Mononuclear cell (primary cell): ENCODE results near the gene TMEM89. TPM values are rescaled to one million over a fixed set of nuclear protein-coding genes. Genes with fewer than 3 reads are reported as not detected.

Experiments
- H3K27me3 ChIP-seq: 2 replicates; pipeline ENCODE4 v1.6.0; 2011; ENCODE audit warnings: low read length, control low read depth; ENCODE audit not compliant: insufficient read depth
- H3K4me1 ChIP-seq: 2 replicates; pipeline ENCODE4 v1.5.1; 2011; ENCODE audit warnings: mild to moderate bottlenecking, low read length, control low read depth; ENCODE audit not compliant: insufficient read depth
- H3K4me3 ChIP-seq: 2 replicates; pipeline ENCODE4 v1.5.1; 2011; ENCODE audit warnings: mild to moderate bottlenecking, low read length, moderate library complexity
- H3K9me3 ChIP-seq: 2 replicates; pipeline ENCODE4 v1.5.1; 2011; ENCODE audit warnings: low read depth, mild to moderate bottlenecking, control low read depth, low read length
- total RNA-seq: library from RNA; depleted of rRNA; stranded (reverse); fragments of >200 nt; gene quantifications from one replicate; pipeline ENCODE4 v1.2.3, GENCODE V29; 2012

TMEM89 gene
- total RNA-seq, 1 donor = 0.42 TPM

DNA sequence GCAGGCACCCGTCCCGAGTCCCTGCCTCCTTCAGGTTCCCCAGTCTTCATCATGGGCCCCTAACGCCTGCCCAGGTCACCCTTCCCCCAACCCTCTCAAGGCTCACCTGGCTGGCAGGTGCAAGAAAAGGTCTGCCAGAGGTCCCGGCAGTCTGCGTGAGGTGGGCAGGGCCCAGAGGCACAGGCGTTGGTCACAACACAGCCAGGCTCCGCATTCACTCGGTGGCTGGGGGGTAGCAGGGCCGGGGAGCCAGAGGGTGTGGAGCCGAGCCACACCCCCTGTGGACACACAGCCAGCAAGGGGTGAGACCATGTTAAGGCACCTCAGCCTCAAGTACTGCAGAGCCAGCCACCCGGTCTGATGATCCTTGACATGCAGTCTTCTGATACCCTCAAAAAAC, 30.2 kb upstream of the TMEM89 start:
- H3K9me3 ChIP-seq = no peaks in the 10 kb centered on the region
- H3K4me1 ChIP-seq = peaks cover 10% of the 10 kb centered on the region
- no peaks in the 10 kb centered on the region for H3K27me3 ChIP-seq
- H3K4me3 ChIP-seq = no peak overlapping the region

DNA sequence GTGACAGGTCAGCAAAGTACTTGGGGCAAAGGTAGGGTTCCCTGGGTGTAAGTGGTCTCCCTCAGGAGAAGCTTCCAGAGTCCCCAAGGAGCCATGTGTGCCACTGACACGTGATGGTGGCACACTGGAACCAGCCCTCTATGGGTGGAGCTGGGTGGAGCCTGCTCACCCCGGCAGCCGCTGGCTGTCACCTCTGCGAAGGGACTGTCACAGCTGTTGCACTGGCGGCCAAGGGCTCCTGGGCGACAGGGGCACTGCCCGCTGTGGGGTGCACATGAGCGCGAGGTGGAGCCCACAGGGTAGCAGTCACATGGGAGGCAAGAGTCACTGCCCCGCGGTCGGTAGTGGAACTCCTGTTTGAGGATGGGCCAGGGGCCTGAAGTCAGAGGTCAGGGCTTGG, 29.2 kb upstream of the TMEM89 start:
- no peak overlapping the region for H3K4me3 ChIP-seq

DNA sequence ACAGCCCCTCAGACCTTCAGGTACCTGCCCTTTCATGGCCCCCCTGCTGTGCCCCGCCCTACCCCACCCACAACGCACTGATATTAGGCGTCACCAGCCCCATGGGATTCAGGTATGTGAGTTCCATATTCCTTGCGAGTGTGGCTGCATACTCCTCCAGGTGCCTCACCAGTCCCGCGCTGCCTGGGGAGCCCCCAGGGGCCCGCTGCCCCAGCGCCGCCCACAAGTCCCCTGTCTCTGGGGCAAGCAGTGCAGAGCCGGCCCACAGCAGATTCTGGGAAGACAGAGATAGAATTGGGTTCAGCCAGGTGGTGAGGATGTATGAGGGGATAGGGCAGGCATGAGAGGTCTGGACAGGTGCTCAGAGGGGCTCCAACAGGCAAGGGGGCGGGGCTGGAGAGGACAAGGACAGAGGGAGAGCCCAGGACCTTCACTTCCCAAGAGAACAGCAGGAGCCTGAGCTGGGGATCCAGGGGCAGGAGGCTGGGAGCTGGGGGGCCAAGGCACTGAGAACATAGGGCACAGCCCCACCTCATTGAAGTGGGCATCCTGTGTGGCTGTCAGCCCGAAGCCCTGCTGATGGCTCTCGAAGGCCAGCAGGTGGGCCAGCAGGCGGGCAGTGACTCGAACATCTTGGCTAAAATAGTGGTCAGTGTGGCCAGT, 26.8 kb upstream of the TMEM89 start:
- no peaks in the 10 kb centered on the region for H3K27me3 ChIP-seq
- no peak overlapping the region for H3K4me3 ChIP-seq
- no peaks in the 10 kb centered on the region for H3K4me1 ChIP-seq
- no peaks in the 10 kb centered on the region for H3K9me3 ChIP-seq

More for the DNA sequence above, 29.2 kb upstream of the TMEM89 start:
- no peaks in the 10 kb centered on the region for H3K9me3 ChIP-seq
- peaks cover 5% of the 10 kb centered on the region for H3K4me1 ChIP-seq
- no peaks in the 10 kb centered on the region for H3K27me3 ChIP-seq

DNA sequence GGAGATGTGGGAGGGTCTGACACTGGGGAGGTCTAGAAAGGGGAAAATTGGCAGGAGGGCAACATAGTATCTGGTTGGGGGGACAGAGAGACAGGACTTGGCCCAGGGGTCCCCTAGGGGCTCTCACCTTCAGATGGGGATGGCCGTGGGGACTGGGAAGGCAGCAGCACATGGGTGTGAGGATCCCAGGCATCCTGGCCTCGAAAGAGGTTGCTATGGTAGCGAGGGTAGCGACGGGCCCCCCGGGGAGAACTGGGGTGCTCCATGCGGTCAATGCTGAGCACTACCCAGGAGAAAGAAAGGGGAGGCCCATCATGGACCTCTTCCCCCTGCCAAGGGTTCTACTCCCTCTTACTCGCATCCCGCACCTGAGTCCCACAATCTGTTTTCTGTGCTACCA, 26.1 kb upstream of the TMEM89 start:
- H3K27me3 ChIP-seq = no peaks in the 10 kb centered on the region
- H3K9me3 ChIP-seq = no peaks in the 10 kb centered on the region
- no peaks in the 10 kb centered on the region for H3K4me1 ChIP-seq
- H3K4me3 ChIP-seq = no peak overlapping the region

DNA sequence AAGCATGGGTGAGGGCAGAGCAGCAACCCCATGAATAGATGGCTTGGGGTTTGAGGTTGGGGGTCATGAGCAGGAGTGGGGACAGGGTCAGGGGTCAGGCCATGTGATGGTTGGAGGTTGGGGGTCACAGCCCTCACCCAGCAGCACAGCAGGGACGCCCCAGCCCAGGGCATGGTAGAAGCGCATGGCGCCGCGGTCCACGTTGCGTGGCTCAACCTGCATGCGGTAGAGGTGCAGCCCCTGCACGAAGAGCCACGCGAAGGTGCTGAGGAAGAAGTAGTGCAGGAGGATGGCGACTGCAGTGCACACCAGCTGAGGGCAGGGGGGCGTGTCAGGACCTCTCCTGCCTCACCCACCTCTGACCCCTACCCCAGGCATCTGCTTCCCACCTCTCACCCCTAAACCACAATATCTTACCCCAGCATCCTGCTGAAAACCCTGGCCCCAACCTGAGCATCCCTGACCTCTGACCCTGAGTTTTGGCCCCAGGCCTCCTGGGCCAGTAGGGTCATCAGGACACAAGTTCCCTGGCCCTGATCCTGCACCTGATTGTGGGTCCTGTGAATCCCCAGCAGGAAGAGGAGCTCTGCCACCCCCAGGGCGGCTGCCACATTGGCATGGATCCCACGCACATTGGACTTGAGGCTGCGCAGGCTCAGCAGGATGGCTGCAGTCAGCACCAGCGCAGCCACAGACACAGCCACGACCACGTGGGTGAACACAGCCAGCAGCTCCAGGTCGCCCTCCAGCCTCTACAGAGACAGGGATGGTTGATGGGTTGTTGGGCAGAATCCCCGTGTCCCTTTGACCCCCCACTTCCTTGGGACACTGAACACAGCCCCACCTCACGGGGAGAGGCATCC, 23.6 kb upstream of the TMEM89 start:
- no peaks in the 10 kb centered on the region for H3K4me1 ChIP-seq
- H3K4me3 ChIP-seq = no peak overlapping the region
- H3K9me3 ChIP-seq = no peaks in the 10 kb centered on the region
- no peaks in the 10 kb centered on the region for H3K27me3 ChIP-seq

DNA sequence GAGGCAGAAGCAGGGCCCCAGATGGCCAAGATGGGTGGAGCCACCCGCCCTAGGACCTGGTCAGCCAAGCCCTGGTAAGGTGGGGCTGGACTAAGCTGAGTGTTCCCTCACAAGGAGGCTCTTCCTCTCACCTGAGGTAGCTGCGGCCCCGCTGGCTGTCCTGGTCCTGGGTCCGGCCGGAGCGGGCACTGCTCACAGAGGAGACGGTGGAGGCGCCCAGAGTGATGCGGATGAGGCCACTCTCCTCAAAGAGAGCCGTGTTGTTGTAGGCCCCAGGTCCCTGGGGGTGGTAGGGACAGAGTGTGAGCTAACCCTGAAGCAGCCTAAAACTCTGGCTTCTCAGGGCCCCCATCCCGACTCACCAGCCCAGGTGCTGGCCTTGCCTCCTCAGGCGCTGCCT, 21.0 kb upstream of the TMEM89 start:
- no peak overlapping the region for H3K4me3 ChIP-seq

DNA sequence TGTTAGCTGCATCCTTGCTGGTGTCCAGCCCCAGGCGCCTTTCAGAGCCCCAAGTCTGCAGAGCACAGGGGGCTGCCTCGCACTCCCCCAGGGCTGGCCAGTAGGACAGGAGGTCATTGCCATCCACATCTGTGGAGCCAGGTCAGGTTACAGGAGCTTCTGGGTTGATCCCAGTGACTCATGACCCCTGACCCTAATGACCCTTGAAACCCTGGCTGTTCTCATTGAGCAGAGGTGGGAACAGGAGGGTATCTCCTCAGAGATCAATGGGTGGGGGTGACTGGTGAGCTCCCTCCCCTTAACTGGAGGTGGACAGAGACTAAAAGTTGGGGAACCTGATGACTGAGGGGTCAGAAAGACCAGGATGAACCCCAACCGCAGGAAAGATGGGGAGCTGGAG, 19.8 kb upstream of the TMEM89 start:
- Histone ChIP-seq H3K9me3 (no peaks in the 10 kb centered on the region), H3K4me3 (no peak overlapping the region), H3K27me3 (no peaks in the 10 kb centered on the region), H3K4me1 (peaks cover 1% of the 10 kb centered on the region)

More for the DNA sequence above, 21.0 kb upstream of the TMEM89 start:
- H3K4me1 ChIP-seq = no peaks in the 10 kb centered on the region
- no peaks in the 10 kb centered on the region for H3K9me3 ChIP-seq
- H3K27me3 ChIP-seq = no peaks in the 10 kb centered on the region

DNA sequence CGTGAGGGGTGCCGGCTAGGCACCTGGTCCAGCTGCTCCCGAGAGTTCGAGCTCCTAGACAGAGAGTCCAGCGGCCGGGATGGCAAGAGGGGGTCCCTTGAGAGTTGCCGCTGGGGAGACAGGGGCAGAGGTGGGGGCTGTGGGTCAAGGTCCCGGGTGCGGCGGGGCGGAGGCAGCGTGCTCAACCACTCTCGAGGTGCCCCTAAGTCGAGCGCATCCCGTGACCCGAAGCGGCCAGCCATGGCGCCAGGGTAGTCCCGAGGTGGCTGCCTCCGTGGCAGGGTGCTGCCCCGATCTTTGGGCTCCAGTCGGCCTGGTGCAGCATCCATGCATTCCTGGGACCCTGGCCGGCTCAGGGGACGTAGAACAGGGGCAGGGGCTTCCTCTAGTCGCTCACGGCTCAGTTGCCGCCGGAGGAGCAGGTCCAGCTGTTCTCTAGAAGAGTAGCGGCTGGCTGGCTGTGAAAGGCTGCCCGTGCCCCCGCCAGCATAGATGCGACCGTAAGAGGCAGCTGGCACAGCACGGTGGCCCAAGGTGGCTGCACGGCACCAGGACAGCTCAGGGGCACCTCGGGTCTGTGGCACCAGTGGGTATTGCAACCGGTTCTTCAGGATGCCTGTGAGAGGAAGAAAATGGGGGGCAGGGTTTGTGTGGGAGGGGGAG, 18.5 kb upstream of the TMEM89 start:
- Histone ChIP-seq H3K4me1 (peaks cover 10% of the 10 kb centered on the region), H3K27me3 (no peaks in the 10 kb centered on the region), H3K9me3 (no peaks in the 10 kb centered on the region), H3K4me3 (no peak overlapping the region)

DNA sequence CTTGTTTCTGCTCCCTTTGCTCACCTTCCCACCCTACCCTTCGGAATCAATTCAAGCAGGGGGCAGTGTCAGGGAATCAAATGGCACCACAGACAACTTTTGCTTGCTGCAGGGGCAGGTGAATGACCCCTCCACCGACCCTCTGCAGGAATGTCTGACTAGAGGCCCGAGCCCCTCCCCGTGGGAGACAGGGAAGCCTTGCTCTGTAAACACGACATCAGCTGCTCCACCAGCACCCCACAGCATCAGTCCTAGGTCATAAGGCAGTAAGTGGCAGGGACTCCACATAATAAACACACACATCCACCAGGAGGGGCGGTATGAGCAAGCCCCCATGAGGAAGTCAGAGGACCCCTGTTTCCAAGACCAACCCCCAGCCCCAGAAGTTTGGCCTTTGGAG, 15.7 kb upstream of the TMEM89 start:
- Histone ChIP-seq H3K9me3 (no peaks in the 10 kb centered on the region), H3K27me3 (no peaks in the 10 kb centered on the region), H3K4me1 (peaks cover 20% of the 10 kb centered on the region), H3K4me3 (no peak overlapping the region)

DNA sequence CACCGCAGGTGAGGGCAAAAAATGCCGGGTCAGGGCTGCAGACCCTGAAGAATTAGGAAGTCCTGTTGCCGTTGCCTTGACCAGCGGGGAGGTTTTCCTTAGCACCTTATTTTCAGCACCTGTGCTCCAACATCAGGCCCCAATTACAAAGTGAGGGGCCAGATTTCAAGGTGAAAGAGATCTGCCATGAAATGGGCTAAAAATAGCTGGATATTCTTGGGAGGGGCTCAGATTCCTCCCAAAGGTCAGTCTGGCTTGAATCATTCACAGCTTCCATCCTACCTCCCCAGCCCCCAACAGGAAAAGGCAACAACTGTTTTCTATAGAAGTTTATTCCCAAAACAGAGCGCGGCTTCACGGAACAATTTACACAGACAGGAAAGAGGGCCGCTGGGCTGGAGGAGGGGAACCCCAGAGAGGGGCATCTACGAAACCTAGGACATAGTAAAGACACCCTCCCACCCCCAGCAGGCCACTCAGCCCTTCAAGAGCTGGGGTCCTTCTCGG, 14.6 kb upstream of the TMEM89 start:
- Histone ChIP-seq H3K27me3 (no peaks in the 10 kb centered on the region), H3K4me1 (peaks cover 20% of the 10 kb centered on the region), H3K4me3 (peak overlapping the region; percentile 67), H3K9me3 (no peaks in the 10 kb centered on the region)

DNA sequence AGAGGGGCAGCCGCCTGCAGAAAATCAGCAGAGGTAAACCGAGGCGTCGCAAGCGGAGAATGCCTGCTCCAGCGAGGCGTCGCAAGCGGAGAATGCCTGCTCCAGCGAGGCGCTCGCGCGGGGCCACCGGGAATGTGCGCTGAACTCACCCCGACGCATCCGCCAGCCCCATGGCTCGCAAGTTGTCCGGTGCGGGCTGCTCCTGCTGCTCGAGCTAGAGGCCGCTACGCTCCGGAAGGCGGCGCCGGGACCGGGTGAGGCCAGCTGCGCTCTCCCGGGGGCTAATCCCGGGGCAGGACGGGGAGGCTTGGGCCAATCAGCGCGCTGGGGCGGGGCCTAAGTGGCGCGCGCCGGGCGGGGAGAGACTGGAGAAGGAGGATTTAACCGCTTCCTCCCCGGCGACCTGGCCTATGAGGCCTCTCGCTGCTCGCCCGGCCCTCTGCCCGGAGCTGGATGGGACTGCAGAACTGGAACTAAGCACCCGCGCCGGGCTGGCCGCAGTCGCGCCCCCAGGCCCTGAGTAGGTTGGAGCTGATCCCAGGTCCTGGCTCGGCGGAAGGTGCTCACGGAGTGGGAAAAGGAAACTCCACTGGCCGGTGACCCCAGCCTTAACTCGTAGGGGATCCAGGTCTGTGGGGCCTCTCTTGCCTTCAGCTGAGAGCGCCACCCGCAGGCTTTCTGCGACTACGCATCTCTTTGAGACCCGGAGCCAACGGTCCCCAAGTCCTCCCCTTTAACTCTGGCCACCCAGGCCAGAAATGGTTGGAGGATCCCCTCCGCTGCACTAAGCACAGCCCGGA, 13.9 kb upstream of the TMEM89 start, which contains the start of gene SLC26A6:
Gene SLC26A6, minus strand, starts transcription at position 240 of the 800 bp plus-strand sequence. Its CDS starts 68 bp downstream, at position 172.
- no peaks in the 10 kb centered on the region for H3K9me3 ChIP-seq
- H3K27me3 ChIP-seq = no peaks in the 10 kb centered on the region
- H3K4me3 ChIP-seq = peak within 1 kb of the TSS; percentile 67
- H3K4me1 ChIP-seq = peaks cover 20% of the 10 kb centered on the region

DNA sequence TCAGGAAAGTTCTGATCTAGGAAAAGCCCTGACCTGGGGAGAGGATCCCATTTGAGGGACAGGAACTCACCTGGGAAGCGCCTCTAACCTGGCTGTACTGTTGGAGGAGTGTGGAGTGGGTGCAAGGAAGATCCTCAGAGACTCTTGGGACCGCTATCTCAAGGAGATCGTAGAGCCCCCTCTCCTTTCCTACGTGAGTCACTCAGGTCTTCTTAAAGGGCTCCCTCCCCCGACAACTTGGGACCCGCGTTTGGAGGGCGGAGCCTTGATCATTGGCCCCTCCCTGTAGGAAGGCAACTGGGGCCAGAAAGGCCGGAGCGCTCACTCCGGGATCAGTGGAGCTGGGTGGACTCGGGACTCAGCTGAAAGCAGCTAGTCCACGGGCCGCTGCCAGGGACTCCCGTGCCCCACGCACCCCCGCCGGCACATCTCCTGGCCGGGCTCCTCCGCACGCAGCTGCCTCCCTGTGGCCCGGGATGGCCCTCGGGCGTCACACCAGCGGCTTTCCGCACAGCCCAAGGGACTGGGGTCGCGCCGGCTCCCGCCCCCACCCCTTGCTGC, 13.2 kb upstream of the TMEM89 start:
- Histone ChIP-seq H3K4me3 (peak overlapping the region; percentile 67), H3K4me1 (peaks cover 20% of the 10 kb centered on the region)

DNA sequence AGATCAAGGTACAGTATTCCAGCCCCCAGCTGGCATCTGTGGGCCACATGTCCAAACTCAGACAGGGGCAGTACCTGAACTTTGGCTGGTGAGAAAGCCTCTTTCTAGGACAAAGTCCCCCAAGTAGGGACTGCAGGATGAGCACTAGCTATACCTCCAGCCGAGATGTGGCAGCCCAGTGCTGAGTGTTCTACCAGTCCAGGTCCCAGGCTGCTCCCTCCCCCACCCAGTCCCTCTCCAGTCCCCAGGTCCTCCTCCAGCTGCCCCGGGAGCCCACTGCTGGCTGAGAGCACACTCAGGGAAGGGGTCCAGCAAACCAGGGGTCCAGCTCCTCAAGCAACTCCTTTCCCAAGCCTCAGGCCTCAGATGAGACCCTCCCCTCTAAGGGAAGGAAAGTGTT, 12.2 kb upstream of the TMEM89 start:
- Histone ChIP-seq H3K4me3 (no peak overlapping the region), H3K27me3 (no peaks in the 10 kb centered on the region), H3K9me3 (no peaks in the 10 kb centered on the region), H3K4me1 (peaks cover 20% of the 10 kb centered on the region)

More for the DNA sequence above, 13.2 kb upstream of the TMEM89 start:
- Histone ChIP-seq H3K9me3 (no peaks in the 10 kb centered on the region), H3K27me3 (no peaks in the 10 kb centered on the region)

DNA sequence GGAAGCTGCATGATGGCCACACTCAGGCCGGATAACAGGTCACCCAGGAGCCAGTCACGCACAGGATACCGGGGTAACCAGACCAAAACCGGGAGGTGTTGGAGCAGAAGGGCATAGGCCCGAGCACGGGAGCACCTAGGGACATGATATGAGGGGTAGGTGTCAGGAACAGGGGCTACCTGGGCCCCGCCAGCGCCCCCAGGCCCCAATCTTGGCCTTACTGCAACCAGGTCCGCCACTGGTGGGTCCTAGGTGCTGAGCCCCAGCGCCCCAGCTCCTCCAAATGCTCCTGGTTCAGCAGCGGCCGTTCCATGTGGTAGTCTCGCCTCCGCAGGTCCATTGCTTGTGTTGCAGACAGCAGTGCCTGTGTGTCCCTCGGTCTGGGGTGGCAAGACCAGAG, 11.7 kb upstream of the TMEM89 start:
- no peak overlapping the region for H3K4me3 ChIP-seq
- H3K9me3 ChIP-seq = no peaks in the 10 kb centered on the region
- H3K27me3 ChIP-seq = no peaks in the 10 kb centered on the region
- H3K4me1 ChIP-seq = peaks cover 20% of the 10 kb centered on the region
